Putamen (tissue), 1 donor: Measurements from ENCODE around the gene STAT5B.

ENCODE experiments used
- DNase-seq: peaks from one replicate; pipeline ENCODE4 v3.0.0-alpha.2; 2016; ENCODE audit warnings: low spot score

STAT5B gene

GRCh38 chr17:42284566-42284965, 8.4 kb upstream of the STAT5B start:
- no peak for DNase-seq

- DNase-seq, result no peak
These were observed 7.8 kb upstream of the STAT5B start for GRCh38 chr17:42284024-42284369.

GRCh38 chr17:42283241-42284023, 7.2 kb upstream of the STAT5B start:
- DNase-seq, result no peak

GRCh38 chr17:42282478-42283080, 6.4 kb upstream of the STAT5B start:
- DNase-seq, result no peak

GRCh38 chr17:42281571-42282096, 5.4 kb upstream of the STAT5B start:
- DNase-seq, result no peak

GRCh38 chr17:42279776-42280630, 3.8 kb upstream of the STAT5B start:
- DNase-seq, result no peak

GRCh38 chr17:42277342-42277712, 1.1 kb upstream of the STAT5B start:
- no peak for DNase-seq

GRCh38 chr17:42276609-42277341, 584 bp upstream of the STAT5B start:
- no peak for DNase-seq

- DNase-seq, result no peak
These were observed 448 bp downstream of the STAT5B start for GRCh38 chr17:42275527-42276358.

- no peak for DNase-seq
These were observed 1.2 kb downstream of the STAT5B start for GRCh38 chr17:42274812-42275526.

- no peak for DNase-seq
These were observed 2.0 kb downstream of the STAT5B start for GRCh38 chr17:42274253-42274542.

- no peak for DNase-seq
These were observed 2.5 kb downstream of the STAT5B start for GRCh38 chr17:42273474-42274252.

GRCh38 chr17:42272162-42272907, 3.9 kb downstream of the STAT5B start:
- DNase-seq, result no peak

GRCh38 chr17:42271779-42272035, 4.5 kb downstream of the STAT5B start:
- no peak for DNase-seq

GRCh38 chr17:42271006-42271778, 5.0 kb downstream of the STAT5B start:
- DNase-seq, result no peak

- DNase-seq, result no peak
These were observed 5.6 kb downstream of the STAT5B start for GRCh38 chr17:42270596-42270995.

- no peak for DNase-seq
These were observed 6.0 kb downstream of the STAT5B start for GRCh38 chr17:42270170-42270535.

GRCh38 chr17:42268236-42268635, 8.0 kb downstream of the STAT5B start:
- no peak for DNase-seq
